Mesenchymal stem cell (in vitro differentiated cells and primary cell): ENCODE measurements around the gene FUT1.
"Not testable (repeated sequence)": the region's sequence is repeated elsewhere in the genome, so short reads cannot be mapped to it uniquely, and the experiment has no call there.

Source experiments
- DNase-seq: peaks from one replicate; pipeline ENCODE4 v3.0.0-alpha.2; 2013
- H2AFZ ChIP-seq: one replicate; pipeline ENCODE4 v1.6.1; 2013; ENCODE audit warnings: low read depth, mild to moderate bottlenecking, control low read depth, inconsistent platforms, low read length, moderate library complexity
- H2AK5ac ChIP-seq: 2 replicates; pipeline ENCODE4 v1.6.1; 2013; ENCODE audit warnings: low read length, moderate library complexity, mild to moderate bottlenecking, inconsistent platforms; ENCODE audit not compliant: severe bottlenecking
- H2BK120ac ChIP-seq: one replicate; pipeline ENCODE4 v1.6.1; 2013; ENCODE audit warnings: low read depth, mild to moderate bottlenecking, inconsistent platforms, low read length, moderate library complexity
- H2BK12ac ChIP-seq, 2 experiments: one replicate each; pipeline ENCODE4 v1.6.1; 2013; ENCODE audit warnings: inconsistent platforms in 2 of 2, low read length in 2 of 2, mild to moderate bottlenecking in 2 of 2, moderate library complexity in 2 of 2, control low read depth in 1 of 2
- H2BK15ac ChIP-seq: one replicate; pipeline ENCODE4 v1.6.1; 2013; ENCODE audit warnings: mild to moderate bottlenecking, low read depth, inconsistent platforms; ENCODE audit not compliant: poor library complexity, severe bottlenecking
- H2BK5ac ChIP-seq: 2 replicates; pipeline ENCODE4 v1.6.1; 2013; ENCODE audit warnings: low read depth, mild to moderate bottlenecking, low read length, control low read depth, inconsistent platforms; ENCODE audit not compliant: poor library complexity, severe bottlenecking
- H3K14ac ChIP-seq, 2 experiments: one replicate each; pipeline ENCODE4 v1.6.1; 2013; ENCODE audit warnings: inconsistent platforms in 2 of 2, low read length in 2 of 2, control low read depth in 1 of 2, mild to moderate bottlenecking in 1 of 2, moderate library complexity in 1 of 2
- H3K18ac ChIP-seq, 2 experiments: one replicate each; pipeline ENCODE4 v1.6.1; 2013; ENCODE audit warnings: inconsistent platforms in 2 of 2, low read length in 2 of 2, control low read depth in 1 of 2, low read depth in 1 of 2, mild to moderate bottlenecking in 1 of 2
- H3K23ac ChIP-seq, 2 experiments: one replicate each; pipeline ENCODE4 v1.6.1; 2013; ENCODE audit warnings: inconsistent platforms in 2 of 2, low read length in 2 of 2, mild to moderate bottlenecking in 2 of 2, moderate library complexity in 2 of 2, control low read depth in 1 of 2
- H3K27ac ChIP-seq: 2 replicates; pipeline ENCODE4 v1.5.1; 2013; ENCODE audit warnings: mild to moderate bottlenecking, moderate library complexity, low read length, control low read depth, inconsistent platforms; ENCODE audit not compliant: poor library complexity, severe bottlenecking
- H3K27me3 ChIP-seq, 2 experiments: 2 replicates each; pipeline versions ENCODE4 v1.6.1 to v1.7.0; 2013; ENCODE audit warnings: low read length in 2 of 2, mild to moderate bottlenecking in 2 of 2, moderate library complexity in 2 of 2, control low read depth in 1 of 2, inconsistent platforms in 1 of 2; ENCODE audit not compliant: control insufficient read depth in 1 of 2, insufficient read depth in 1 of 2
- H3K36me3 ChIP-seq, 2 experiments: 2 replicates each; pipeline versions ENCODE4 v1.6.1 to v1.7.0; 2013; ENCODE audit warnings: low read length in 2 of 2, control low read depth in 1 of 2, inconsistent platforms in 1 of 2, low read depth in 1 of 2, mild to moderate bottlenecking in 1 of 2; ENCODE audit not compliant: insufficient read depth in 2 of 2, control insufficient read depth in 1 of 2
- H3K4ac ChIP-seq, 2 experiments: one replicate each; pipeline ENCODE4 v1.6.1; 2013; ENCODE audit warnings: inconsistent platforms in 2 of 2, low read length in 2 of 2, mild to moderate bottlenecking in 2 of 2, moderate library complexity in 2 of 2, control low read depth in 1 of 2, low read depth in 1 of 2
- H3K4me1 ChIP-seq: 2 replicates; pipeline ENCODE4 v1.6.1; 2013; ENCODE audit warnings: low read depth, low read length, control low read depth; ENCODE audit not compliant: control insufficient read depth, insufficient read depth
- H3K4me2 ChIP-seq: 2 replicates; pipeline ENCODE4 v1.6.1; 2013; ENCODE audit warnings: low read length, mild to moderate bottlenecking, inconsistent platforms; ENCODE audit not compliant: poor library complexity, severe bottlenecking
- H3K4me3 ChIP-seq, 2 experiments: 2 replicates each; pipeline versions ENCODE4 v1.5.1 to v1.7.0; 2013; ENCODE audit warnings: low read length in 2 of 2, mild to moderate bottlenecking in 2 of 2, control low read depth in 1 of 2, low read depth in 1 of 2; ENCODE audit not compliant: insufficient read depth in 1 of 2
- H3K79me1 ChIP-seq: replicated peaks from 2 replicates; pipeline ENCODE4 v1.6.1; 2013; ENCODE audit warnings: mild to moderate bottlenecking, control low read depth, low read length, inconsistent platforms; ENCODE audit not compliant: poor library complexity, severe bottlenecking
- H3K9ac ChIP-seq: 2 replicates; pipeline ENCODE4 v1.7.0; 2013; ENCODE audit warnings: mild to moderate bottlenecking, low read length, moderate library complexity
- H3K9me3 ChIP-seq: 2 replicates; pipeline ENCODE4 v1.7.0; 2013; ENCODE audit warnings: mild to moderate bottlenecking, low read length; ENCODE audit not compliant: control insufficient read depth
- H4K8ac ChIP-seq: one replicate; pipeline ENCODE4 v1.6.1; 2013; ENCODE audit warnings: inconsistent platforms, mild to moderate bottlenecking, low read length, moderate library complexity
- H4K91ac ChIP-seq: one replicate; pipeline ENCODE4 v1.6.1; 2013; ENCODE audit warnings: mild to moderate bottlenecking, low read length, inconsistent platforms
- WGBS: methylation state at CpG from one replicate; pipeline ENCODE4 v1.1.7; 2013; ENCODE audit warnings: mixed read lengths; 5-methylcytosine and 5-hydroxymethylcytosine counted together

Gene FUT1

DNA sequence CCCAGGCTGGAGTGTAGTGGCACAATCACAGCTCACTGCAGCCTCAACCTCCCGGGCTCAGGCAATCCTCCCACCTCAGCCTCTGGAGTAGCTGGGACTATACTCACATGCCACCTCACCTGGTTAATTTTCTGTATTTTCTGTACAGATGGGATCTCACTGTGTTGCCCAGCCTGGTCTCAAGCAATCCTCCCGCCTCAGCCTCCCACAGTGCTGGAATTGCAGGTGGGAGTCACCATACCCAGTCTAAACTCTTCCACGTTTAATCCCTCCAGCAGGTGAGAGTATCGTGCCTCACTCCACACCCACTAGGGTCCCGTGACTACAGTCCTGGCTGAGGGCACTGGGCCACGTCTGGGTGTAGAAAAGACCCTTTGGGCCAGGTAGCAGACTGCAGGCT lies 41.9 kb upstream of the FUT1 start:
- Histone ChIP-seq H3K4me1 (peaks cover 15% of the 10 kb centered on the region), H3K23ac (no peak overlapping the region), H4K91ac (no peak overlapping the region), H3K36me3 (peaks cover 0 to 11% of the 10 kb centered on the region in 2 experiments), H3K9me3 (no peaks in the 10 kb centered on the region), H2BK12ac (no peak overlapping the region), H2BK15ac (no peak overlapping the region), H4K8ac (peak overlapping the region; percentile 35), H3K9ac (peak overlapping the region; percentile 94), H2AFZ (no peak overlapping the region), H3K79me1 (no peaks in the 10 kb centered on the region), H2BK5ac (no peak overlapping the region), H3K4ac (no peak overlapping the region), H2BK120ac (no peak overlapping the region), H2AK5ac (peak overlapping the region; percentile 5), H3K27me3 (no peaks in the 10 kb centered on the region), H3K4me3 (no peak overlapping the region), H3K18ac (no peak overlapping the region), H3K27ac (no peak overlapping the region), H3K14ac (no peak overlapping the region), H3K4me2 (no peak overlapping the region)
- DNase-seq: no peak
- 87% methylated on average over 6 of the region's 6 CpGs for WGBS

DNA sequence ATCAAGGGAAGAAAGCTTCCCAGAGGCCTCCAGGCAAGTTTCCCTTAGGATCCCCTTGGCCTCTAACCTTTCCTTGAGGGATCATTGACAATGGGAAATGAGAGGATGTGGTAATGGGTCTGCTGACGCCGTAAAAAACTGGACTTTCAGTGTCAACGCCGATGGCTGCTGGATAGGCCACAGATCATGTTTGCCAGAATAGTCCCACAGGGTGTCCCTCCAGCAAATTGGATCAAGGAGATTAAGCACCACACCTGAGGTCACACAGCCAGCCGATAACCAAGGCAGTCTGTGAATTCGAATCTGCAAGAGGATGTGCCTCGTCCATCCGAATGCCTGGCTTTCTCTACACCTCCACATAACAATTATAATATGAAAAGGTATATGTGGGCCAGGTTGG lies 40.8 kb upstream of the FUT1 start:
- Histone ChIP-seq H2BK120ac (no peak overlapping the region), H3K14ac (no peak overlapping the region), H2AK5ac (no peak overlapping the region), H3K4me1 (peaks cover 8% of the 10 kb centered on the region), H3K27me3 (no peaks in the 10 kb centered on the region), H3K36me3 (peaks cover 0 to 11% of the 10 kb centered on the region in 2 experiments), H3K79me1 (no peaks in the 10 kb centered on the region), H3K4me3 (no peak overlapping the region), H3K18ac (no peak overlapping the region), H3K9ac (no peak overlapping the region), H2BK12ac (no peak overlapping the region), H3K23ac (no peak overlapping the region), H2BK15ac (no peak overlapping the region), H4K91ac (no peak overlapping the region), H2AFZ (no peak overlapping the region), H3K4me2 (no peak overlapping the region), H2BK5ac (no peak overlapping the region), H4K8ac (no peak overlapping the region), H3K9me3 (no peaks in the 10 kb centered on the region), H3K4ac (no peak overlapping the region), H3K27ac (no peak overlapping the region)
- WGBS: 71% methylated on average over 5 of the region's 8 CpGs
- DNase-seq: no peak

DNA sequence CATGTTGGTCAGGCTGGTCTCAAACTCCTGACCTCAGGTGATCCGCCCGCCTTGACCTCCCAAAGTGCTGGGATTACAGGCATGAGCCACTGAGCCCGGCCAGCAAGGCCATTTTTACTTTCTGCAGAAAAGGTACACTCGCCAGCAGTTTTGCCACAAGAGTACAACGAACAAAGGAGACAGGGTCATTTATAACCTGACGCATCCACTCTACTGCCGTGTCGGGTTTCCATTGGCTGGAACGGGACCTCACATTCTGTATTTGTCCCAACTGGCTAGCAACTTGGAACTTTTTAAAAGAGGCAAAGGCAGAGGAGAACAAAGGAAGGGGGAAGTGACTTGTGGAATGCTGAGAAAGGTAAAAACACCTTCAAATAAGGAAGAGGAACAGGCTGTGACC lies 34.9 kb upstream of the FUT1 start:
- H3K79me1 ChIP-seq, H2BK15ac ChIP-seq, H3K9me3 ChIP-seq, H3K4ac ChIP-seq, H2BK12ac ChIP-seq, H2AFZ ChIP-seq, H3K27me3 ChIP-seq, H3K14ac ChIP-seq, H2AK5ac ChIP-seq, H3K23ac ChIP-seq, H2BK120ac ChIP-seq, H3K4me3 ChIP-seq, H3K18ac ChIP-seq, H2BK5ac ChIP-seq, H4K91ac ChIP-seq, H3K4me2 ChIP-seq, H3K4me1 ChIP-seq, H3K27ac ChIP-seq, H3K9ac ChIP-seq, DNase-seq, H4K8ac ChIP-seq, H3K36me3 ChIP-seq: not testable (repeated sequence)
- 84% methylated on average over 9 of the region's 9 CpGs for WGBS

DNA sequence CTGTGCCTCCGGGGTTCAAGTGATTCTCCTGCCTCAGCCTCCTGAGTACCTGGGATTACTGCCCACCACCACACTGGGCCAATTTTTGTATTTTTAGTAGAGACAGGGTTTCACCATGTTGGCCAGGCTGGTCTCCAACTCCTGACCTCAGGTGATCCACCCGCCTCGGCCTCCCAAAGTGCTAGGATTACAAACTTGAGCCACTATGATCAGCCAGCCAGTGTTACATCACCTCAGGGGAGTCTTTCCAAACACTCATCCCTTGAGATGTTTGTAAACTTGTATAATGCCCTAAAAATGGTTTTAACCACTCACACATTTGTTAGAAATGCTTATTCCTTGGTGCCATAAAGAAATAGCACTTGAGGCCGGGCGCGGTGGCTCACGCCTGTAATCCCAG lies 34.0 kb upstream of the FUT1 start:
- not testable (repeated sequence) for H3K27me3 ChIP-seq, H3K9me3 ChIP-seq, H3K27ac ChIP-seq, H2BK12ac ChIP-seq, H2AFZ ChIP-seq, H2BK120ac ChIP-seq, H2BK15ac ChIP-seq, H2AK5ac ChIP-seq, H3K9ac ChIP-seq, H3K36me3 ChIP-seq, H3K4me3 ChIP-seq, H3K14ac ChIP-seq, H3K4me2 ChIP-seq, H3K79me1 ChIP-seq, H4K8ac ChIP-seq, H3K4ac ChIP-seq, H3K4me1 ChIP-seq, H2BK5ac ChIP-seq, H3K18ac ChIP-seq, H3K23ac ChIP-seq, DNase-seq, H4K91ac ChIP-seq
- WGBS: 94% methylated on average over 7 of the region's 7 CpGs
